Loucy (cell line): ENCODE data around the gene ZNF358.

Source experiments
- CTCF ChIP-seq: fragments of 200-600 bp; sonication (generic); conservative IDR thresholded peaks from 2 replicates; pipeline ENCODE4 v1.5.1; 2014; ENCODE audit warnings: mild to moderate bottlenecking, antibody characterized with exemption, low read length
- EZH2phosphoT487 ChIP-seq: fragments of 200-600 bp; IDR thresholded peaks from 2 replicates; pipeline ENCODE4 v1.6.1; 2018; ENCODE audit warnings: antibody characterized with exemption, mild to moderate bottlenecking, moderate library complexity, borderline replicate concordance

GRCh38 chr19:7564866-7565265, 49.0 kb downstream of the ZNF358 start:
- TF ChIP-seq CTCF (no peak), EZH2phosphoT487 (no peak)
